GM23338 (cell line): ENCODE measurements around the gene EYS. TPM values are rescaled to one million over a fixed set of nuclear protein-coding genes. Genes with fewer than 3 reads are reported as not detected.

Source experiments
- ATAC-seq: fragments of 200-7000 bp; cut with Tn5 transposase; 3 replicates; pipeline ENCODE4 v1.9.1; 2020
- DNase-seq: peaks from one replicate; pipeline ENCODE4 v3.0.0-alpha.2; 2015; ENCODE audit warnings: low spot score
- H2AFZ ChIP-seq: fragments of 200-600 bp; sonication (generic); 2 replicates; pipeline ENCODE4 v1.8.0; 2016; ENCODE audit warnings: antibody characterized with exemption, mild to moderate bottlenecking, moderate library complexity
- H3F3A ChIP-seq: fragments of 200-600 bp; sonication (generic); replicated peaks from 2 replicates; pipeline ENCODE4 v1.8.0; 2017; ENCODE audit warnings: antibody characterized with exemption, mixed run types, low read depth
- H3K27ac ChIP-seq: fragments of 200-600 bp; sonication (generic); 2 replicates; pipeline ENCODE4 v1.6.1; 2016; ENCODE audit warnings: low read depth
- H3K27me3 ChIP-seq: fragments of 200-600 bp; sonication (generic); 2 replicates; pipeline ENCODE4 v1.8.0; 2016; ENCODE audit warnings: mild to moderate bottlenecking, mixed run types, moderate library complexity; ENCODE audit not compliant: insufficient read depth
- H3K36me3 ChIP-seq: fragments of 200-600 bp; sonication (generic); 2 replicates; pipeline ENCODE4 v1.8.0; 2016; ENCODE audit warnings: mild to moderate bottlenecking; ENCODE audit not compliant: insufficient read depth
- H3K4me1 ChIP-seq: fragments of 200-600 bp; sonication (generic); 2 replicates; pipeline ENCODE4 v1.8.0; 2016; ENCODE audit warnings: mild to moderate bottlenecking, moderate library complexity; ENCODE audit not compliant: insufficient read depth
- H3K4me2 ChIP-seq: fragments of 200-600 bp; sonication (generic); 2 replicates; pipeline ENCODE4 v1.7.1; 2017; ENCODE audit warnings: mixed run types
- H3K4me3 ChIP-seq: fragments of 200-600 bp; sonication (generic); 2 replicates; pipeline ENCODE4 v1.6.1; 2016; ENCODE audit warnings: mixed run types
- H3K79me2 ChIP-seq: fragments of 200-600 bp; sonication (generic); replicated peaks from 2 replicates; pipeline ENCODE4 v1.8.0; 2017; ENCODE audit warnings: mild to moderate bottlenecking; ENCODE audit not compliant: insufficient read depth
- H3K9me2 ChIP-seq: fragments of 200-600 bp; sonication (generic); 2 replicates; pipeline ENCODE4 v1.8.0; 2017; ENCODE audit not compliant: insufficient read depth
- H4K20me1 ChIP-seq: fragments of 200-600 bp; sonication (generic); replicated peaks from 2 replicates; pipeline ENCODE4 v1.8.0; 2017; ENCODE audit warnings: mild to moderate bottlenecking; ENCODE audit not compliant: insufficient read depth
- H3K27ac Mint-ChIP-seq: 2 replicates; pipeline ENCODE4 v1.8.0; 2020; ENCODE audit warnings: inconsistent platforms, mild to moderate bottlenecking, moderate library complexity, mixed read lengths
- H3K27me3 Mint-ChIP-seq: 3 replicates; pipeline ENCODE4 v1.8.0; 2022; ENCODE audit warnings: low read depth, mild to moderate bottlenecking, moderate library complexity, mixed read lengths, inconsistent platforms; ENCODE audit not compliant: insufficient read depth, poor library complexity
- H3K36me3 Mint-ChIP-seq: 3 replicates; pipeline ENCODE4 v1.8.0; 2021; ENCODE audit warnings: low read depth, mild to moderate bottlenecking, inconsistent platforms, moderate library complexity, mixed read lengths
- H3K4me1 Mint-ChIP-seq: 3 replicates; pipeline ENCODE4 v1.8.0; 2020; ENCODE audit warnings: mild to moderate bottlenecking, inconsistent platforms, mixed read lengths
- H3K4me3 Mint-ChIP-seq: 3 replicates; pipeline ENCODE4 v1.8.0; 2021; ENCODE audit warnings: moderate library complexity, mild to moderate bottlenecking, inconsistent platforms, mixed read lengths
- H3K9me3 Mint-ChIP-seq: 3 replicates; pipeline ENCODE4 v1.8.0; 2020; ENCODE audit warnings: moderate library complexity, mild to moderate bottlenecking, inconsistent platforms, mixed read lengths
- CTCF ChIP-seq, 2 experiments: fragments of 200-600 bp in 1 of 2; sonication (generic) in 1 of 2; conservative IDR thresholded peaks; 2 replicates each; pipeline versions ENCODE4 v1.5.1 to v1.6.1; 2016 to 2017; ENCODE audit warnings: antibody characterized with exemption in 2 of 2, low read depth in 2 of 2, mild to moderate bottlenecking in 2 of 2, moderate library complexity in 1 of 2
- EZH2 ChIP-seq: fragments of 200-600 bp; sonication (generic); IDR thresholded peaks from one replicate; pipeline ENCODE4 v1.8.0; 2017; ENCODE audit warnings: antibody characterized with exemption, mild to moderate bottlenecking, low read depth; ENCODE audit not compliant: unreplicated experiment
- EZH2phosphoT487 ChIP-seq: fragments of 200-600 bp; sonication (generic); IDR thresholded peaks from one replicate; pipeline ENCODE4 v1.8.1; 2018; ENCODE audit warnings: antibody characterized with exemption; ENCODE audit not compliant: unreplicated experiment
- JUNB ChIP-seq: IDR thresholded peaks from one replicate; pipeline ENCODE4 v1.6.1; 2016; ENCODE audit warnings: antibody characterized with exemption; ENCODE audit not compliant: unreplicated experiment
- NANOG ChIP-seq: IDR thresholded peaks from 2 replicates; pipeline ENCODE4 v1.6.1; 2016; ENCODE audit warnings: antibody characterized with exemption, borderline replicate concordance
- POLR2AphosphoS5 ChIP-seq: IDR thresholded peaks from 2 replicates; pipeline ENCODE4 v1.6.1; 2016; ENCODE audit warnings: antibody characterized with exemption, low read depth
- REST ChIP-seq: IDR thresholded peaks from one replicate; pipeline ENCODE4 v1.6.1; 2018; ENCODE audit warnings: antibody characterized with exemption; ENCODE audit not compliant: unreplicated experiment
- STAT1 ChIP-seq: IDR thresholded peaks from one replicate; pipeline ENCODE4 v1.6.1; 2016; ENCODE audit warnings: antibody characterized with exemption; ENCODE audit not compliant: unreplicated experiment
- ZNF114 ChIP-seq: fragments of 250-450 bp; sonication (Bioruptor Pico); IDR thresholded peaks from 2 replicates; pipeline ENCODE4 v1.5.0; 2020; ENCODE audit warnings: mild to moderate bottlenecking, moderate library complexity
- ZNF331 ChIP-seq: fragments of 250-450 bp; sonication (Bioruptor Pico); IDR thresholded peaks from 2 replicates; pipeline ENCODE4 v1.5.0; 2020; ENCODE audit warnings: low read depth, mild to moderate bottlenecking, moderate library complexity
- ZNF462 ChIP-seq: fragments of 250-450 bp; sonication (Bioruptor Pico); IDR thresholded peaks from 2 replicates; pipeline ENCODE4 v1.5.0; 2020; ENCODE audit warnings: mild to moderate bottlenecking, moderate library complexity
- polyA plus RNA-seq: library from polyadenylated mRNA; unstranded; fragments of >200 nt; fragmentation: Nextera tagmentation; extraction: Ambion mirVana; gene quantifications from 2 replicates; pipeline ENCODE4 v1.2.1, GENCODE V29; 2016
- total RNA-seq: library from RNA; depleted of rRNA; stranded (reverse); fragments of >200 nt; shearing (Covaris generic); gene quantifications from 2 replicates; pipeline ENCODE4 v1.2.3, GENCODE V29; 2014

The EYS gene
- total and polyA plus RNA-seq, 2 experiments from 2014 or later = 0.38 to 0.52 TPM

- no peaks in the 10 kb centered on the region for H4K20me1 ChIP-seq
- no peak for ATAC-seq
- H3K9me3 Mint-ChIP-seq = peaks cover 4% of the 10 kb centered on the region; the same call in 1 of the 3 replicates
- H3K36me3 Mint-ChIP-seq = no peaks in the 10 kb centered on the region
- H3K4me1 Mint-ChIP-seq = no peaks in the 10 kb centered on the region
- no peak overlapping the region for H3K4me2 ChIP-seq
- H3K4me3 Mint-ChIP-seq = no peak overlapping the region
- TF ChIP-seq JUNB (no peak), EZH2phosphoT487 (no peak), STAT1 (no peak), CTCF (conservative IDR thresholded peaks at IDR 0.05; ENCODE audit: low read depth in 2 of 2) (no peak), POLR2AphosphoS5 (no peak), NANOG (no peak), EZH2 (no peak), ZNF331 (CRISPR knock-in tag) (no peak), ZNF462 (CRISPR knock-in tag) (no peak), REST (no peak), ZNF114 (CRISPR knock-in tag) (no peak)
- no peak overlapping the region for H2AFZ ChIP-seq
- H3K27ac Mint-ChIP-seq = no peak overlapping the region
- 0 out of 2 replicates have a peak, but pooled peaks cover 3% of the 10 kb centered on the region for H3K9me2 ChIP-seq
- no peak overlapping the region for H3K27ac ChIP-seq
- no peaks in the 10 kb centered on the region for H3K36me3 ChIP-seq
- no peaks in the 10 kb centered on the region for H3K79me2 ChIP-seq
- no peaks in the 10 kb centered on the region for H3F3A ChIP-seq
- no peaks in the 10 kb centered on the region for H3K27me3 ChIP-seq
- H3K4me1 ChIP-seq = no peaks in the 10 kb centered on the region
- no peak for DNase-seq
- H3K27me3 Mint-ChIP-seq = no peaks in the 10 kb centered on the region
- no peak overlapping the region for H3K4me3 ChIP-seq
These were observed 917.5 kb downstream of the EYS start for GRCh38 chr6:64789476-64789875.
